A673 (cell line): ENCODE results near the gene OR2A5.

Experiments
- CTCF ChIP-seq: fragments of 300-800, 200-600 bp; sonication (generic); conservative IDR thresholded peaks from 2 replicates; pipeline ENCODE4 v1.5.1; 2017; ENCODE audit warnings: low read depth, mild to moderate bottlenecking, antibody characterized with exemption, low read length, moderate library complexity, mixed read lengths
- EZH2 ChIP-seq: fragments of 200-600 bp; sonication (generic); IDR thresholded peaks from 2 replicates; pipeline ENCODE4 v1.6.1; 2017; ENCODE audit warnings: borderline replicate concordance, low read depth, mild to moderate bottlenecking, mixed read lengths, antibody characterized with exemption, low read length; ENCODE audit not compliant: poor library complexity, severe bottlenecking

GRCh38 chr7:144032516-144032915 lies 16.2 kb upstream of the OR2A5 start:
- no peak for TF ChIP-seq CTCF
- no peak for TF ChIP-seq EZH2
